ENCODE measurements around the gene WWOX. TPM values are rescaled to one million over a fixed set of nuclear protein-coding genes. Genes with fewer than 3 reads are reported as not detected.

WWOX gene
- total and polyA plus RNA-seq, 2 of the 13 experiments (the other 11 are each of a cell fraction or from before 2014, with no cell fraction given): 9.1 to 37.4 TPM

DNA sequence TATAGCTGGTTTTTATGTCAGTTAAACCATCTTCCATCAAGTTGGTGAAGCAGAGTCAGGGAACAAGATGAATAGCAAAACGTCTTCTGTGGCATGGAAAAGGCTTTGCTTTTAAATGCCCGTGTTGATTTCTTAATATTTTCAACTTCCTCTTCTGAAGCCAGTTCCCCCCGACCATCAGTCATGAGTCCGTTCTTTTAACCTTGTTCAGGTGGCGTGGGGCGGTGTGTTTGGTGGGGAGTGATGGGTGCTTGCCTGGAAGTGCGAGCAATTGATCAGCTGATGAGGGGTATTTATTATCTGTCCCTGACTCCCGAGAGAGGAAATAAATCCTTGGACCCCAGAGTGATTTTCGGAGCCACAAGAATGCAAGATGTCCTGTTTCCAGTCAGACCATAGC is 147.1 kb downstream of the WWOX start (continued):
- TF ChIP-seq SNAPC4 (CRISPR knock-in tag; IDR thresholded peaks at IDR 0.05): no peak

DNA sequence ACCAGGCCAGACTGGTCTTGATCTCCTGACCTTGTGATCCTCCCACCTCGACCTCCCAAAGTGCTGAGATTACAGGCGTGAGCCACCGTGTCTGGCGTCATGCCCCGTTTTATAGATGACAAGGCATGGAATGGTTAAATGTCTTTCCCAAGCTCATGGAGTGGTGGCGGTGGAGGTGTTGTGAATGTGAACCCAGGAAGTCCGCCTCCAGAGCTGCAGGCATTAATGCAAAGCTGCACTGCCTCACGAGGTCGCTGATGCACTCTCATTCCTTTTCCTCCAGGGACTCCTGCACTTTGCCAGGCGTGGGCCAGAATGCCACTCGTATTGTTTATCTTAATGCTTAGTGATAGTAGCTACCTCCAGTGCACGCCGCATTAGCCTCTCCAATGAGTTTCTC is 149.6 kb downstream of the WWOX start:
- WGBS (ENCODE audit: low lambda C conversion rate): 37% methylated on average over 13 of the region's 13 CpGs
- Histone ChIP-seq H3K4me2 (ENCODE audit: low read depth, low read length) (peak overlapping the region; percentile 33), H3K27ac (ENCODE audit: extremely low read length, insufficient read depth, low read length) (peak overlapping the region; percentile 52), H3K4me3 (replicated peaks in 1 of 3; ENCODE audit: insufficient read depth in 1 of 3, low read depth in 2 of 3, low read length in 3 of 3) (no peak overlapping the region), H3K27me3 (ENCODE audit: control insufficient read depth in 1 of 2, insufficient read depth in 2 of 2, low read length in 2 of 2) (no peaks in the 10 kb centered on the region), H2AFZ (ENCODE audit: low read length) (no peak overlapping the region), H3K79me2 (ENCODE audit: insufficient read depth, low read length) (no peaks in the 10 kb centered on the region), H3K9ac (ENCODE audit: insufficient read depth, low read depth, low read length) (no peak overlapping the region), H3K9me3 (ENCODE audit: low read length) (no peaks in the 10 kb centered on the region), H3K36me3 (replicated peaks in 1 of 2; ENCODE audit: control insufficient read depth in 1 of 2, insufficient read depth in 2 of 2, low read length in 2 of 2) (no peaks in the 10 kb centered on the region), H3K4me1 (ENCODE audit: insufficient read depth, low read length) (peaks cover 65% of the 10 kb centered on the region), H4K20me1 (ENCODE audit: insufficient read depth, low read length) (no peaks in the 10 kb centered on the region)
- in situ Hi-C loops (cut with HindIII; ENCODE audit: extremely low pct_ligation_motif_present, low pct_unique_long_range_greater_than_20kb): loop anchor here (25.0 kb wide), 2 partner anchors 788 to 1363 kb away; partner anchors contain the start of gene MAF
- intact Hi-C loops (cut with micrococcal nuclease; ENCODE audit: unreplicated experiment): loop anchor here (2.0 kb wide), 1 partner anchor 188 kb away; no protein-coding TSS in a partner anchor
- FAIRE-seq: peak; percentile 86
- ChIA-PET CTCF (ENCODE audit: low intra/inter-chr PET ratio, low total read pairs) (interaction anchor here (1.3 kb wide), 1 partner anchor 188 kb away, joined by 6 read pairs; no protein-coding TSS in a partner anchor), POLR2A (interaction anchor here (1.0 kb wide), 1 partner anchor 114 kb away, joined by 4 read pairs; no protein-coding TSS in a partner anchor)
- BruUV-seq (replicated peaks): no TSS peak
- peak; percentile 92 for ATAC-seq
- peak; percentile 77 for DNase-seq (ENCODE audit: low spot score)
- peak; percentile 97 for TF ChIP-seq ZBTB38 (CRISPR knock-in tag; IDR thresholded peaks at IDR 0.05)
- TF ChIP-seq, protein P1, sequence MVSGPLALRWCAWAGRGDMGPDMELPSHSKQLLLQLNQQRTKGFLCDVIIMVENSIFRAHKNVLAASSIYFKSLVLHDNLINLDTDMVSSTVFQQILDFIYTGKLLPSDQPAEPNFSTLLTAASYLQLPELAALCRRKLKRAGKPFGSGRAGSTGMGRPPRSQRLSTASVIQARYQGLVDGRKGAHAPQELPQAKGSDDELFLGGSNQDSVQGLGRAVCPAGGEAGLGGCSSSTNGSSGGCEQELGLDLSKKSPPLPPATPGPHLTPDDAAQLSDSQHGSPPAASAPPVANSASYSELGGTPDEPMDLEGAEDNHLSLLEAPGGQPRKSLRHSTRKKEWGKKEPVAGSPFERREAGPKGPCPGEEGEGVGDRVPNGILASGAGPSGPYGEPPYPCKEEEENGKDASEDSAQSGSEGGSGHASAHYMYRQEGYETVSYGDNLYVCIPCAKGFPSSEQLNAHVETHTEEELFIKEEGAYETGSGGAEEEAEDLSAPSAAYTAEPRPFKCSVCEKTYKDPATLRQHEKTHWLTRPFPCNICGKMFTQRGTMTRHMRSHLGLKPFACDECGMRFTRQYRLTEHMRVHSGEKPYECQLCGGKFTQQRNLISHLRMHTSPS (CRISPR knock-in tag; IDR thresholded peaks at IDR 0.05; ENCODE audit: low read depth): 0 out of 2 replicates have a peak, but pooled peaks have one; percentile 62
- 0 out of 2 replicates have a peak, but pooled peaks have one; percentile 76 for TF ChIP-seq ZNF619 (CRISPR knock-in tag; IDR thresholded peaks at IDR 0.05)
- TF ChIP-seq PATZ1 (CRISPR knock-in tag; IDR thresholded peaks at IDR 0.05): 0 out of 2 replicates have a peak, but pooled peaks have one; percentile 30
- peak; percentile 88 for TF ChIP-seq ZMYM4 (CRISPR knock-in tag; IDR thresholded peaks at IDR 0.05)
- 0 out of 2 replicates have a peak, but pooled peaks have one; percentile 24 for TF ChIP-seq ZHX1 (CRISPR knock-in tag; IDR thresholded peaks at IDR 0.05; ENCODE audit: low read depth)
- TF ChIP-seq SNAPC2 (CRISPR knock-in tag; IDR thresholded peaks at IDR 0.05): no peak
- TF ChIP-seq FOXC1 (CRISPR knock-in tag; IDR thresholded peaks at IDR 0.05; ENCODE audit: borderline replicate concordance): 0 out of 2 replicates have a peak, but pooled peaks have one; percentile 27
